ENCODE data around the gene YTHDC1. TPM values are rescaled to one million over a fixed set of nuclear protein-coding genes. Genes with fewer than 3 reads are reported as not detected.
"Not testable (repeated sequence)": the region's sequence is repeated elsewhere in the genome, so short reads cannot be mapped to it uniquely, and the experiment has no call there.

The YTHDC1 gene
- total RNA-seq, 2 donors from 2014 or later: 37.0 to 89.9 TPM

DNA sequence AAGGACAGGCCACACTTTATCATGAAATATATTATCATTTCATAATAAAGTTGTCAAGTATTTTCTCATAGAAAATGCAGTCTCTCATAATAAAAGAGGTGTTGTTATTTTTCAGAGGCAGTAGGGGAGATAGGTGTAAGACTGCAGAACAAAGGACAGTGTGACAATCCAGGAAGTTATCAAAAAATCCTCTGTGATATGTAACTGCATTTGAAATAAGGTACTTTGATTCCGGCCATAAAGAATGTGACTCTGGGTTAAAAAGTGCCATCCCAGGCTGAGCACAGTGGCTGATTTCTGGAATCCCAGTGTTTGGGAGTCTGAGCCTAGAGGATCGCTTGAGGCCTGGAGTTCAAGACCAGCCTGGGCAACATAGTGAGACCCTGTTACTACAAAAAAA, 66.8 kb downstream of the YTHDC1 start:
- Histone ChIP-seq H3K9me3 (no peaks in the 10 kb centered on the region), H3K27ac (no peak overlapping the region), H3K4me1 (ENCODE audit: control insufficient read depth in 1 of 2, low read depth in 2 of 2) (no peaks in the 10 kb centered on the region), H3K36me3 (no peaks in the 10 kb centered on the region), H3K27me3 (replicated peaks; ENCODE audit: insufficient read depth) (no peaks in the 10 kb centered on the region), H3K4me3 (no peak overlapping the region)
- TF ChIP-seq CTCF (IDR thresholded peaks at IDR 0.05): no peak
- no peak for ATAC-seq (ENCODE audit: insufficient number of reproducible peaks, low FRiP score, low read depth)
- DNase-seq (ENCODE audit: low spot score): no peak

GRCh38 chr4:68281796-68282740, 67.8 kb downstream of the YTHDC1 start:
- not testable (repeated sequence) for H3K27ac ChIP-seq; H3K4me3 ChIP-seq; H3K36me3 ChIP-seq; H3K9me3 ChIP-seq; DNase-seq (ENCODE audit: low spot score); H3K27me3 ChIP-seq (replicated peaks; ENCODE audit: insufficient read depth); H3K4me1 ChIP-seq (ENCODE audit: control insufficient read depth in 1 of 2, low read depth in 2 of 2); ATAC-seq (ENCODE audit: insufficient number of reproducible peaks, low FRiP score, low read depth)

- Histone ChIP-seq H3K4me3 (no peak overlapping the region), H3K4me1 (ENCODE audit: control insufficient read depth in 1 of 2, low read depth in 2 of 2) (no peaks in the 10 kb centered on the region), H3K9me3 (no peaks in the 10 kb centered on the region), H3K27ac (no peak overlapping the region), H3K36me3 (no peaks in the 10 kb centered on the region), H3K27me3 (replicated peaks; ENCODE audit: insufficient read depth) (no peaks in the 10 kb centered on the region)
- DNase-seq (ENCODE audit: low spot score) (no peak), ATAC-seq (ENCODE audit: insufficient number of reproducible peaks, low FRiP score, low read depth) (no peak)
- TF ChIP-seq CTCF (IDR thresholded peaks at IDR 0.05): no peak
Measured at GRCh38 chr4:68278029-68278428, 71.9 kb downstream of the YTHDC1 start.

DNA sequence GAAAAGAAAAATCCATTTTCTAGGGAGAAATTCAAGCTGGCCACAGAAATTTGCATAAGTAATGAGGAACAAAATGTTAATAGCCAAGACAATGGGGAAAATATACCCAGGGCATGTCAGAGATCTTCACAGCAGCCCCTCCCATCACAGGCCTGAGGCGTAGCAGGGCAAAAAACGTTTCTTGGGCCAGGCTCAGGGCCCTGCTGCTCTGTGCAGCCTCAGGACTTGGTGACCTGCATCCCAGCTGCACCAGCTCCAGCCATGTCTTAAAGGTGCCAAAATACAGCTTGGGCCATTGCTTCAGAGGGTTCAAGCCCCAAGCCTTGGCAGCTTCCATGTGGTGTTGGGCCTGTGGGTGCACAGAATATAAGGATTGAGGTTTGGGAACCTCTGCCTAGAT, 72.3 kb downstream of the YTHDC1 start:
- Histone ChIP-seq H3K27ac (no peak overlapping the region), H3K36me3 (no peaks in the 10 kb centered on the region), H3K27me3 (replicated peaks; ENCODE audit: insufficient read depth) (no peaks in the 10 kb centered on the region), H3K4me3 (no peak overlapping the region), H3K9me3 (no peaks in the 10 kb centered on the region), H3K4me1 (ENCODE audit: control insufficient read depth in 1 of 2, low read depth in 2 of 2) (no peaks in the 10 kb centered on the region)
- TF ChIP-seq CTCF (IDR thresholded peaks at IDR 0.05): no peak
- DNase-seq (ENCODE audit: low spot score) (no peak), ATAC-seq (ENCODE audit: insufficient number of reproducible peaks, low FRiP score, low read depth) (no peak)

DNA sequence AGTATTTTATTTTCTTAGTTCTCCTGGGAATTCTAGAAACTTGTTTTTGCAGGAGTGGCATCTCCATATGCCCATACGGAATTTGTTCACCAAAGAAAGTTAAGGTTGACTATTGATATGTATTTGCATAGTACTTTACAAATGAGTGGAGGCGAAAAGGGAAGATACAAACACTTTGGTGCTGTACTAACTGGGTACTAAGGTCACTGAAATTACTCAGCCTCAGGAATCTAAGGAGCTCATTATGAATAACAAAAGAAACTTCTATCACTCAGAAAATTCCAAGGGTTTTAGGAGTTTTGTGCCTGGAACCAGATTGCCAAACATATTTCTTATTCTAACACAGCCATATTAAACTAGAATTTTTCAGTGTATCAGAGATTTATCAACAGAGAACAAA, 77.0 kb downstream of the YTHDC1 start:
- TF ChIP-seq CTCF (IDR thresholded peaks at IDR 0.05): no peak
- no peak for DNase-seq (ENCODE audit: low spot score)
- no peak overlapping the region for H3K4me3 ChIP-seq
- no peaks in the 10 kb centered on the region for H3K27me3 ChIP-seq (replicated peaks; ENCODE audit: insufficient read depth)
- H3K4me1 ChIP-seq (ENCODE audit: control insufficient read depth in 1 of 2, low read depth in 2 of 2): no peaks in the 10 kb centered on the region
- ATAC-seq (ENCODE audit: insufficient number of reproducible peaks, low FRiP score, low read depth): no peak
- no peaks in the 10 kb centered on the region for H3K9me3 ChIP-seq
- no peaks in the 10 kb centered on the region for H3K36me3 ChIP-seq
- H3K27ac ChIP-seq: no peak overlapping the region
